ENCODE measurements around the gene XKR8. TPM values are rescaled to one million over a fixed set of nuclear protein-coding genes. Genes with fewer than 3 reads are reported as not detected.

The XKR8 gene
- total and polyA plus RNA-seq, 8 donors: 4.5 to 9.5 (median 7.5) TPM

DNA sequence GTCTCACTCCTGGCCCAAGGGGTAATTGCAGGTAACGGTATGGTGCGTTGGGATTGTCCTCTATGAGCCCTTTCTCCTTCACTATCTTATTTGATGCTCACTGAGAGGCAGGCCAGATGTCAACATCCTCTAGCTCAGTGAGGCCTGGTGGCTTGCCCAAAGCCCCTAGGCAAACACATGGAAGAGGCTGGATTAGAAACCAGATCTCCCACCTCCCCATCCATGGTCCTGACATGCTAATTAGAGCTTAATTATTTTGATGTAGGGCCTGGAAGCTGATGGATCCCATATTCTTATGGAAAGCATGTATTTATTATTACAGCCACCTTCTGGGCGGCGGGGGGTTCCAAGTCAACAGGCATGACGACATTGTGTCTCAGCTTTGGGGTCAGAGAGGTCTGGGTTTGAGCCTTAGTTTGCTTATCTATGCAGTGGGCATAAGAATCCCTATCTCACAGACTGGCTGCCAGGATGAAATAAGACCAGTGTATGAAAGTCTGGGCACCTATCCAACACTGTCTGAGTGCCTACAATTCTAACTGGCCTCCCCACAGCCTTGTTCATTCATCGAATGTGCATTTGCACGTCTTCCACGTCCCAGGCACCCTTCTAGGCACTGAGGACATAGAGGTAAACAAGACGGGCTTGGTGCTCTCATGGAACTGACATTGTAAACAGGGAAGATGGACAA, 18.8 kb upstream of the XKR8 start:
- no peak overlapping the region for H3K4me3 ChIP-seq
- DNase-seq: no peak
- no peaks in the 10 kb centered on the region for H3K9me3 ChIP-seq
- no peaks in the 10 kb centered on the region for H3K27me3 ChIP-seq
- no peak for ATAC-seq
- H3K36me3 ChIP-seq: no peaks in the 10 kb centered on the region
- H3K27ac ChIP-seq: no peak overlapping the region
- FAIRE-seq: no peak
- intact Hi-C loops (cut with DNase I): no loop called here
- WGBS, 2 donors: 85% methylated on average over 9 of the region's 9 CpGs
- H3K4me1 ChIP-seq: peaks cover 0 to 3% (median 0%) of the 10 kb centered on the region in 3 donors
- TF ChIP-seq, protein P1, sequence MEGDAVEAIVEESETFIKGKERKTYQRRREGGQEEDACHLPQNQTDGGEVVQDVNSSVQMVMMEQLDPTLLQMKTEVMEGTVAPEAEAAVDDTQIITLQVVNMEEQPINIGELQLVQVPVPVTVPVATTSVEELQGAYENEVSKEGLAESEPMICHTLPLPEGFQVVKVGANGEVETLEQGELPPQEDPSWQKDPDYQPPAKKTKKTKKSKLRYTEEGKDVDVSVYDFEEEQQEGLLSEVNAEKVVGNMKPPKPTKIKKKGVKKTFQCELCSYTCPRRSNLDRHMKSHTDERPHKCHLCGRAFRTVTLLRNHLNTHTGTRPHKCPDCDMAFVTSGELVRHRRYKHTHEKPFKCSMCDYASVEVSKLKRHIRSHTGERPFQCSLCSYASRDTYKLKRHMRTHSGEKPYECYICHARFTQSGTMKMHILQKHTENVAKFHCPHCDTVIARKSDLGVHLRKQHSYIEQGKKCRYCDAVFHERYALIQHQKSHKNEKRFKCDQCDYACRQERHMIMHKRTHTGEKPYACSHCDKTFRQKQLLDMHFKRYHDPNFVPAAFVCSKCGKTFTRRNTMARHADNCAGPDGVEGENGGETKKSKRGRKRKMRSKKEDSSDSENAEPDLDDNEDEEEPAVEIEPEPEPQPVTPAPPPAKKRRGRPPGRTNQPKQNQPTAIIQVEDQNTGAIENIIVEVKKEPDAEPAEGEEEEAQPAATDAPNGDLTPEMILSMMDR (IDR thresholded peaks at IDR 0.05): no peak

DNA sequence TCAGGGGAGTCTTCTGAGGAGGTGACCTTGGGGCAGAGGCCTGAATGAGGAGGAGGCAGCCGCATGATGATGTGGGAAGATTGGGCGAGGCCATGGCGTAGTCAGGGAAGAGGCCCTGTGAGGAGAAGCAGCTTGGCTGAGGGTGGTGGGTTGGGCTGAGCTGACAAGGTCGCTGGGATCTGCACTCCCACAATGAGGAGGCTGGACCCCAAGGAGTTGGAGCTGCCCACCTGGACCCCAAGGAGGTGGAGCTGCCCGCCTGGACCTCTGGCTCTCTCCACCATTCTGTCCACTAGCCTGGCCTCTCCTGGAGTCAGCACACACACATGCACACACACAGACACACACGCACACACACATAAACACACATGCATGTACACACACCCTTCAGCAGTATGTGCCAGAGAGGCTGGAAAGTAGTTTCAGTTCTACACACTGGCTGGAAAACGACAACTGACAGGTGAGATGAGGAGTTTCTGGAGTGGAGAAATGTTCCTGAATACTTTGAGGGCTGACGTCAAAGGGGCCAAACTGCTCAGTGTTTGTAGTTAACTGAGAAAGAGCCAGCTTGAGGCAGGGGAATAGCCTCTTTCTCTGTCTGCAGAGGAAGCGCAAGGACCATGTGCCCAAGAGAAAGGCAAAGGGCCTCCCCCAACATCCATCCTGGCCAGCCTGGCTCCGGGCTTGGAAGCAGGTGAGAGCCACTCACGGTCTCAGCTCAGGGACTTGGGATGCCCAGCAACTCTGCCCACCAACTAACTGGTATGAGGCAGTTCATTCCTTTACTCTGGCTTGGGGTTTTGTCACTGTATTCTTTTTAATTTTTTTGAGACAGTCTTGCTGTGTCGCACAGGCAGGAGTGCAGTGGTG, 17.9 kb upstream of the XKR8 start:
- intact Hi-C loops (cut with DNase I): no loop called here
- FAIRE-seq (no peak), DNase-seq (no peak), ATAC-seq (no peak)
- H3K27me3 ChIP-seq: no peaks in the 10 kb centered on the region
- H3K9me3 ChIP-seq: no peaks in the 10 kb centered on the region
- TF ChIP-seq, protein P1 (IDR thresholded peaks at IDR 0.05): no peak
- no peaks in the 10 kb centered on the region for H3K36me3 ChIP-seq
- no peak overlapping the region for H3K4me3 ChIP-seq
- no peak overlapping the region for H3K27ac ChIP-seq
- 86 to 89% methylated on average over 12 of the region's 12 CpGs for WGBS, 2 donors
- no peaks in the 10 kb centered on the region for H3K4me1 ChIP-seq

DNA sequence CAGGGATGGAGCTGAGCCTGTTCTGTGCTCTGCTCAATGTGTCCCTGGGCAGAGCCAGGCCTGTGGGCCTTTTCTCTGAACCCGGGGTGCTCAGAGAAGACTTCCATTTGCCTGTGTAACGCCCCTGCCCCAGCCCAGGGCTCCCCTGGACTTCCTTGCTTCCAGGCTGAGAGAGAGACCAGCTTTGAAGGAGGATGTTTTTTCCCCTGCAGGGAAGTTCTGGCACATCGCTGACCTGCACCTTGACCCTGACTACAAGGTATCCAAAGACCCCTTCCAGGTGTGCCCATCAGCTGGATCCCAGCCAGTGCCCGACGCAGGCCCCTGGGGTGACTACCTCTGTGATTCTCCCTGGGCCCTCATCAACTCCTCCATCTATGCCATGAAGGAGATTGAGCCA, 14.8 kb upstream of the XKR8 start:
- no peak for FAIRE-seq
- ATAC-seq: no peak
- TF ChIP-seq, protein P1 (IDR thresholded peaks at IDR 0.05): no peak
- Histone ChIP-seq H3K36me3 (no peaks in the 10 kb centered on the region), H3K4me3 (no peak overlapping the region), H3K27ac (no peak overlapping the region), H3K27me3 (no peaks in the 10 kb centered on the region), H3K9me3 (no peaks in the 10 kb centered on the region), H3K4me1 (no peaks in the 10 kb centered on the region)
- DNase-seq: no peak
- WGBS, 2 donors: 87 to 92% methylated on average over 5 of the region's 5 CpGs
- intact Hi-C loops (cut with DNase I): no loop called here

DNA sequence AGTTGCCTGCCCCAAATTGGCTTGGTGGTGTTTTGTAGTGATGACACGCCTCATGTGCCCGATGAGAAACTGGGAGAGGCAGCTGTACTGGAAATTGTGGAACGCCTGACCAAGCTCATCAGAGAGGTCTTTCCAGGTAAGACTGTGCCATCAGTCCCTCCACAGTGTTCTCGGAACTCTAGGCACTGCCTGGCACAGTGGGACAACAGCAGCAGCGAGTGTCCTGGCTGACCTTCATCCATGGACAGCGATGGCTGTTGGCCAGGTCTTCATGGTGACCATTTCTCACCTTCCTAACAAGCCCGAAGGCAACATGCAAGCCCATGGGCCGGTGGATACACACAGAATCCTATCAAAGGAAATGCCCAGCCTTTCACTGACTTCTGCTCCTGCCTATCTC, 10.7 kb upstream of the XKR8 start:
- no peaks in the 10 kb centered on the region for H3K36me3 ChIP-seq
- no peak overlapping the region for H3K27ac ChIP-seq
- no peak overlapping the region for H3K4me3 ChIP-seq
- no peaks in the 10 kb centered on the region for H3K27me3 ChIP-seq
- 85 to 92% methylated on average over 8 of the region's 8 CpGs for WGBS, 2 donors
- intact Hi-C loops (cut with DNase I): no loop called here
- H3K4me1 ChIP-seq: no peaks in the 10 kb centered on the region
- no peak for FAIRE-seq
- no peak for DNase-seq
- TF ChIP-seq, protein P1 (IDR thresholded peaks at IDR 0.05): no peak
- no peaks in the 10 kb centered on the region for H3K9me3 ChIP-seq
- ATAC-seq: no peak

DNA sequence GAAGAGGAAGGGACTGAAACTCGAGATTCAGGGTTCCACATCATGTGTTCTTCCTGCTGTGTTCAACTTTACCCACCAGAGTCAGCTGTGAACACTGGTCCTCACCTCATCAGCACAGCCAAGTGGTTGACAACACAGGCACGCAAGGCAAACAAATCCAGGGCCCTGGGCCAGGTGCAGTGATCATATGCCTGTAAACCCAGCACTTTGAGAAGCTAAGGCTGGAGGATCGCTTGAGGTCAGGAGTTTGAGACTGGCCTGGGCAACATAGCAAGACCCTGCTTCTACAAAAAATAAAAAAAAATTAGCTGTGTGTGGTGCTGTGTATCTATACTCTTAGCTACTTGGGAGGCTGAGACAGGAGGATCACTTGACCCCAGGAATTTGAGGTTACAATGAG, 8.4 kb upstream of the XKR8 start:
- intact Hi-C loops (cut with DNase I): no loop called here
- Histone ChIP-seq H3K9me3 (no peaks in the 10 kb centered on the region), H3K4me1 (no peaks in the 10 kb centered on the region), H3K36me3 (no peaks in the 10 kb centered on the region), H3K27me3 (no peaks in the 10 kb centered on the region), H3K27ac (no peak overlapping the region), H3K4me3 (no peak overlapping the region)
- FAIRE-seq: no peak
- TF ChIP-seq, protein P1 (IDR thresholded peaks at IDR 0.05): no peak
- 49 to 54% methylated on average over 3 of the region's 3 CpGs for WGBS, 2 donors
- DNase-seq: no peak
- no peak for ATAC-seq

Data from pancreas (tissue), 10 donors.